ENCODE results near the gene HS3ST5. TPM values are rescaled to one million over a fixed set of nuclear protein-coding genes. Genes with fewer than 3 reads are reported as not detected.

The HS3ST5 gene
- total and polyA plus RNA-seq, 2 experiments from 2014 or later: not detected

DNA sequence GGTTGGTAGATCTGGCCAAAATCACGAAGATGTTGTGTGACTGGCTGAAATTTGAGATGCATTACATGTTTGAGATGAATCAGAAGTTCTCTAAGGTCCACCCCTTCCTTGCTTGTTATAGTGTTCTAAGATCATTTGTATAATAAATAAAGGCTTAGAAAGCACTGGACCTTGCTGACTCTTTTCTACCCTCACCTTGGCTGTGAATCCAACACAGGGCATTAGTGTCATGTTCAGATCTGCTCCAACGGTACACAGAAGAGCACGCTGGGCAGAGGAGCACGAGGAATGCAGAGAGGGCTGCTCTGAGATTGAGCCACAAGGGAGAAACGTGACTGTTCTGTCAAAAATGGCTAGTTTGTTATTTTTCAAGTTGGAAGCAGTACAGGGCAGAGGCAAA is 202.4 kb downstream of the HS3ST5 start:
- Histone ChIP-seq H3K36me3 (ENCODE audit: low read depth) (no peaks in the 10 kb centered on the region), H3K9me3 (ENCODE audit: low read depth) (no peaks in the 10 kb centered on the region), H2AFZ (no peak overlapping the region), H3K79me2 (ENCODE audit: insufficient read depth) (no peaks in the 10 kb centered on the region), H3K9ac (no peak overlapping the region), H3K4me1 (ENCODE audit: insufficient read depth) (no peaks in the 10 kb centered on the region), H3K27me3 (replicated peaks; ENCODE audit: insufficient read depth) (peaks cover 6% of the 10 kb centered on the region; the same call in 1 of the 2 replicates), H3K9me2 (ENCODE audit: insufficient read depth) (no peaks in the 10 kb centered on the region), H3K4me3 (no peak overlapping the region), H3F3A (ENCODE audit: insufficient read depth) (no peaks in the 10 kb centered on the region), H3K27ac (no peak overlapping the region), H4K20me1 (ENCODE audit: insufficient read depth) (no peaks in the 10 kb centered on the region), H3K4me2 (ENCODE audit: unreplicated experiment) (no peak overlapping the region)
- peak; percentile 48 for DNase-seq
- WGBS, 2 experiments (ENCODE audit: low coverage in 1 of 2, low lambda C conversion rate in 2 of 2, missing lambda C conversion rate in 2 of 2): 5 to 6% methylated on average over 5 of the region's 5 CpGs
- no peak for TF ChIP-seq EZH2phosphoT487 (IDR thresholded peaks at IDR 0.05; ENCODE audit: insufficient read depth, low read depth)
- TF ChIP-seq EZH2 (IDR thresholded peaks at IDR 0.05; ENCODE audit: insufficient read depth, poor library complexity, severe bottlenecking): no peak
- in situ Hi-C loops (cut with MboI): no loop called here

DNA sequence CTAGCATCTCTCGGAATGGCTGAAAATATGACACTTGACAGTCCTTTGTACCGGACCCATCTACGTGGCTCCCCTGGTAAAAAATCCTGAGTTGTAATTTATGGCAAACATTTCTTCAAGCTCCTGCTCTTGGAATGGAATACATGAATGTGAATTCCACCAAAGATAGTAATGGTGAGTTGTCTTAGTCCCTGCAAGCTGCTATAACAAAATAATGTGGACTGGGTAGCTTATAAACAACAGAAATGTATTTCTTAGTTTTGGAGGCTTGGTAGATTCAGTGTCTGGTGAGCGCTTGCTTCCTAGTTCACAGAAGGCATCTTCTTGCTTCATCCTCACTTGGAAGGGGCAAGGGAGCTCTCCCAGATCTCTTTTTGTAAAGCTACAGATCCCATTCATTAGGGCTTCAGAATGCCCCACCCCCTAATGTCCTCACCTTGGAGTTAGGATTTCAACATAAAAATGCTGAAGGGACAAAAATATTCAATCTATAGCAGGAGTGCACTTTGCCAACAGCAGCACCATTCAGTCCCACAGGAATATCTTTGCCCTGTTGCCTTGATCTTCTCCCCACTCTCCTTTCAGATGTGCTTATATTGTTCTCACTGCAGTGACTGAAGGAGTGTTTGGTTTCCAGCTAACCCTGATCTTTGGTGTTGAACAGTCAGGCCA is 204.1 kb downstream of the HS3ST5 start:
- no peak overlapping the region for H3K4me2 ChIP-seq (ENCODE audit: unreplicated experiment)
- H3K27ac ChIP-seq: no peak overlapping the region
- 61 to 66% methylated on average over 4 of the region's 4 CpGs for WGBS, 2 experiments (ENCODE audit: low coverage in 1 of 2, low lambda C conversion rate in 2 of 2, missing lambda C conversion rate in 2 of 2)
- TF ChIP-seq EZH2phosphoT487 (IDR thresholded peaks at IDR 0.05; ENCODE audit: insufficient read depth, low read depth) (no peak), EZH2 (IDR thresholded peaks at IDR 0.05; ENCODE audit: insufficient read depth, poor library complexity, severe bottlenecking) (no peak)
- H3F3A ChIP-seq (ENCODE audit: insufficient read depth): no peaks in the 10 kb centered on the region
- no peak overlapping the region for H2AFZ ChIP-seq
- no peaks in the 10 kb centered on the region for H3K4me1 ChIP-seq (ENCODE audit: insufficient read depth)
- H3K9ac ChIP-seq: no peak overlapping the region
- H3K27me3 ChIP-seq (replicated peaks; ENCODE audit: insufficient read depth): peaks cover 6% of the 10 kb centered on the region; the same call in 1 of the 2 replicates
- no peaks in the 10 kb centered on the region for H3K36me3 ChIP-seq (ENCODE audit: low read depth)
- in situ Hi-C loops (cut with MboI): no loop called here
- no peaks in the 10 kb centered on the region for H3K79me2 ChIP-seq (ENCODE audit: insufficient read depth)
- DNase-seq: no peak
- no peaks in the 10 kb centered on the region for H3K9me2 ChIP-seq (ENCODE audit: insufficient read depth)
- no peaks in the 10 kb centered on the region for H3K9me3 ChIP-seq (ENCODE audit: low read depth)
- no peaks in the 10 kb centered on the region for H4K20me1 ChIP-seq (ENCODE audit: insufficient read depth)
- H3K4me3 ChIP-seq: no peak overlapping the region

DNA sequence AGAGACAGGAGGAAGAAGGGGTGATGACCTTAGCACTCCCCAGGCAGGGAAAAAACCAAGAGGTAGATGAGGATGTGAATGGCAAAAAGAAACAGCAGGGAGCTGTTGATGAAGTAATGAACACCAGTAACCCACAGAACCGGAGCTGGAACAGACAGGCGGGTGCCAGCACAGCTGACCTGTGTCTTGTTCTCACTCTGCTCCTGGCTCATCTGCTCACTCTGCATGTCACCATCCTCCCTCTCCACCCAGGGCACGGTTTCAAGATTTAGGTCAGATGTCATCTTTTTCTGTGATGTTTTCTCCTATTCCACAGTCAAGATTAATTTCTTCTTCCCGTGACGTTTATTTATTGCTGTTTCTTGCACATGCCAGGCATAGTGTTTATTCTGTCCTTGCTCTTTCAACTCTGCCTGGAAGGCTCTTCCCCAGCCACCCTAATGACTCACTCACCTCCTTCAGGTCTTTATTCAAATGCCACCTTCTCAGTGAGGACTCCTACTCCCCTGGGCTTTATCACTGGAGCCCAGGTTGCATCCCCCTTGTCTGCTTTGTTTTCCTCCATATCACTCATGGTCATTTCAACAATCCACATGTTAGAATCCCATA is 207.4 kb downstream of the HS3ST5 start:
- in situ Hi-C loops (cut with MboI): no loop called here
- H3K79me2 ChIP-seq (ENCODE audit: insufficient read depth): no peaks in the 10 kb centered on the region
- 5 to 8% methylated on average over 5 of the region's 5 CpGs for WGBS, 2 experiments (ENCODE audit: low coverage in 1 of 2, low lambda C conversion rate in 2 of 2, missing lambda C conversion rate in 2 of 2)

DNA sequence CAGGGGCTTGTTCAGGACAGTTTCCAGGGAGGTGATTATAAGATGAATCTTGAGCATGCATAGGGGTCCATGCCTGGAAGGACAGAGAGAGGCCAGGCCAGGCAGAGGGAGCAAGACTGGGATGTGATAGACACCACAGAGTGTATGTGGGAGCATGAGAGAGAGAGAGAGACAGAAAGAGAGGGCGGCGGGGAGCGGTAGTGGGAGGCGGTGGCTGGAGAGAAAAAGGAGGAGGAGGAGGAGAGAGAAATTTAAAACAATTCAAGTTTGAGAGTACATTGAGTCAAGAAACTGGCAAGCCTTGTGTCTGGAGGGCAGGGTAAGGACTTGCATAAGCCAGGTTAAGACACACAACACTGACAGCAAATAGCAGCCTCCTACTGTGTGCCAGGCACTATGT is 209.0 kb downstream of the HS3ST5 start:
- H3K36me3 ChIP-seq (ENCODE audit: low read depth): no peaks in the 10 kb centered on the region
- no peaks in the 10 kb centered on the region for H3K79me2 ChIP-seq (ENCODE audit: insufficient read depth)
- no peak overlapping the region for H3K4me3 ChIP-seq
- no peak overlapping the region for H2AFZ ChIP-seq
- 86% methylated on average over 4 of the region's 4 CpGs; no CpG with 5 or more reads in 1 of the 2 experiments for WGBS, 2 experiments (ENCODE audit: low coverage in 1 of 2, low lambda C conversion rate in 2 of 2, missing lambda C conversion rate in 2 of 2)
- in situ Hi-C loops (cut with MboI): no loop called here
- TF ChIP-seq EZH2phosphoT487 (IDR thresholded peaks at IDR 0.05; ENCODE audit: insufficient read depth, low read depth) (no peak), EZH2 (IDR thresholded peaks at IDR 0.05; ENCODE audit: insufficient read depth, poor library complexity, severe bottlenecking) (no peak)
- H3K27me3 ChIP-seq (replicated peaks; ENCODE audit: insufficient read depth): peaks cover 6% of the 10 kb centered on the region; the same call in 1 of the 2 replicates
- no peaks in the 10 kb centered on the region for H3K9me3 ChIP-seq (ENCODE audit: low read depth)
- H4K20me1 ChIP-seq (ENCODE audit: insufficient read depth): no peaks in the 10 kb centered on the region
- no peak overlapping the region for H3K27ac ChIP-seq
- H3K9me2 ChIP-seq (ENCODE audit: insufficient read depth): no peaks in the 10 kb centered on the region
- no peaks in the 10 kb centered on the region for H3F3A ChIP-seq (ENCODE audit: insufficient read depth)
- no peaks in the 10 kb centered on the region for H3K4me1 ChIP-seq (ENCODE audit: insufficient read depth)
- no peak overlapping the region for H3K4me2 ChIP-seq (ENCODE audit: unreplicated experiment)
- no peak for DNase-seq
- no peak overlapping the region for H3K9ac ChIP-seq

More for the DNA sequence above, 207.4 kb downstream of the HS3ST5 start:
- Histone ChIP-seq H3K9me3 (ENCODE audit: low read depth) (no peaks in the 10 kb centered on the region), H3F3A (ENCODE audit: insufficient read depth) (no peaks in the 10 kb centered on the region), H3K4me1 (ENCODE audit: insufficient read depth) (no peaks in the 10 kb centered on the region), H2AFZ (no peak overlapping the region), H3K4me3 (no peak overlapping the region), H3K9ac (no peak overlapping the region), H3K36me3 (ENCODE audit: low read depth) (no peaks in the 10 kb centered on the region), H3K9me2 (ENCODE audit: insufficient read depth) (no peaks in the 10 kb centered on the region), H3K27ac (no peak overlapping the region), H3K27me3 (replicated peaks; ENCODE audit: insufficient read depth) (peaks cover 6% of the 10 kb centered on the region; the same call in 1 of the 2 replicates), H3K4me2 (ENCODE audit: unreplicated experiment) (no peak overlapping the region), H4K20me1 (ENCODE audit: insufficient read depth) (no peaks in the 10 kb centered on the region)
- TF ChIP-seq EZH2 (IDR thresholded peaks at IDR 0.05; ENCODE audit: insufficient read depth, poor library complexity, severe bottlenecking) (no peak), EZH2phosphoT487 (IDR thresholded peaks at IDR 0.05; ENCODE audit: insufficient read depth, low read depth) (no peak)
- no peak for DNase-seq

Measured in GM23248 (cell line).